Effector CD4-positive, alpha-beta T cell (primary cell): ENCODE results near the gene NFATC3.

ENCODE experiments used
- DNase-seq: peaks from one replicate; pipeline ENCODE4 v3.0.0-alpha.2; 2020
- total RNA-seq: gene quantifications from one replicate; lab custom pipeline; 2026; lab: John Stamatoyannopoulos, UW

Gene NFATC3
- 167 reads per million, percentile 90 among the genes with 10 or more reads in this experiment for total RNA-seq

DNA sequence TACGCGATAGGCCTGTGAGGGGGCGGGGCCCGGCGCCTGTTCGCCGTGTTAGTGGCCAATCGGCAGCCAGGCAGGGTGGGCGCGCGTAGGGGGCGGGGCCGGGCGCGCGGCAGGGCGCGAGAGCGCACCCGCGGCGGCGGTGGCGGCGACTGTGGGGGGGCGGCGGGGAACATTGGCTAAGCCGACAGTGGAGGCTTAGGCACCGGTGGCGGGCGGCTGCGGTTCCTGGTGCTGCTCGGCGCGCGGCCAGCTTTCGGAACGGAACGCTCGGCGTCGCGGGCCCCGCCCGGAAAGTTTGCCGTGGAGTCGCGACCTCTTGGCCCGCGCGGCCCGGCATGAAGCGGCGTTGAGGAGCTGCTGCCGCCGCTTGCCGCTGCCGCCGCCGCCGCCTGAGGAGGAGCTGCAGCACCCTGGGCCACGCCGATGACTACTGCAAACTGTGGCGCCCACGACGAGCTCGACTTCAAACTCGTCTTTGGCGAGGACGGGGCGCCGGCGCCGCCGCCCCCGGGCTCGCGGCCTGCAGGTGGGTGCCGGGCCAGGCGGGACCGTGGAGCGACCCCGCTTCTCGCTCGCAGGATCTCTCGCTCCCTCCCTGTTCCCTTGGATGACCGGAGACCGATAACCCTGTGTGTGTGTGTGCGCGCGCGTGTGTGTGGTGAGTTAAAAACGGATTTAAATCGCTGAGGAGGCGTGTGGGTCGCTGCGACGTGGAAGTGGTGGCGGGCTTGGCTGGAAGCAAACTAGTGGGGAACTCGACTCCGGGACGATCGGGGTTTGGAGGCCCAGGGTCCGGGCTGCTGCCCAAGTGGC lies at the start of gene NFATC3:
TSS of gene NFATC3 (plus strand) at position 112 of the 813 bp plus-strand sequence. CDS start at position 424, 312 bp downstream.
- DNase-seq = peak; percentile 97

DNA sequence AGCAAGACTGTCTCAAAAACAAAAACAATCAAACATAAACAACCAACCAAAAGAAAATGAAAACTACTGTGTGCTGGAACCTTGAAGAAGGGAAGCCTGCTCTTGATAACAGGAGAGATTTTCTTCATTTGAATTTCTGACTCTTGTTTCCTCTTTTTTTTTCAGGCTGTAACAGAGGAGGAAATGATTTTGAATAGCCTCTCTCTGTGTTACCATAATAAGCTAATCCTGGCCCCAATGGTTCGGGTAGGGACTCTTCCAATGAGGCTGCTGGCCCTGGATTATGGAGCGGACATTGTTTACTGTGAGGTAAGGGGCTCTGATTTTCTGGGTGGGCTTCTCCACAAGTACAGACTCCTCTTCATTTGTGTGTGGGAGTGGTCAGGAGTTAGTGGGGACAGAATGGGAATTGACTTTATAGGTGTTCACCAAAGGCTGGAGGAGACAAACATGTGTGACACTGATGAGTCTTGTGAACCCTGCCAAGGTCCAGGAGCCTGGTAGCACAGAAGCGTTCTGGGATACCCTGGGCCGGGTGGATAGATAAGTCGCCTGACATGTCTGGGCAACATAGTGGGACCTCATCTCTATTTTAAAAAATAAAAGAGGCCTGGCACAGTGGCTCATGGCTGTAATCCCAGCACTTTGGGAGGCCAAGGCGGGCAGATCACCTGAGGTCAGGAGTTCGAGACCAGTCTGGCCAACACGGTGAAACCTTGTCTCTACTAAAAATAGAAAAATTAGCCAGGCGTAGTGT lies 47.2 kb upstream of the NFATC3 start:
- DNase-seq = no peak

DNA sequence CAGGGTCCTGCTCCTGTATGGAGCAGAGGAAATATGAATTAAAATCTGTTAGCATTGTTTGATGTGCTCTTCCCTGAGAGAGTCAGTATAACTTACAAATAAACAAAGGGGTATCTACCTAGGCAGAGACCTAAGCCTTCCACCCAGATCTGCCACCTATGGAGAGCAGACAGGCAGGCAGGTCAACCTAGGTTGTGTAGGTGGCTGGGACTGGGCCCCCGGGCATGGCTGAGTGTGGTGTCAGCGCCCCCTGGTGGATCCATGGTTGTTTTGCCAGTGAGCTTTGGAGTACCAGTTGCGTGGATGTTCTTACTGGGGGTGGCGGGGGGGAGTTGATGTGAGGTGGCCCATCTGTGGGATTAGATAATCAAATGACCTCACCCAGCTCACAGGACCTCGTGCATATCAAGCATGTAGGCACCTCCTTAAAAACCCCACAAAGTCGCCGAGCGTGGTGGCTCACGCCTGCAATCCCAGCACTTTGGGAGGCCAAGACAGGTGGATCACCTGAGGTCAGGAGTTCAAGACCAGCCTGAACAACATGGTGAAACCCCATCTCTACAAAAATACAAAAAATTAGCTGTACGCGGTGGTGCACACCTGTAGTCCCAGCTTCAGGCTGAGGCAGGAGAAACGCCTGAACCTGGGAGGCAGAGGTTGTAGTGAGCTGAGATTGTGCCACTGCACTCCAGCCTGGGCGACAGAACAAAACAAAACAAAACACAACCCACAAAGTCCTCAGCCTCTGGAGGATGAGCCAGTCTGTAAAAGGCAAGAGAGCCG lies 44.5 kb upstream of the NFATC3 start:
- peak; percentile 87 for DNase-seq

DNA sequence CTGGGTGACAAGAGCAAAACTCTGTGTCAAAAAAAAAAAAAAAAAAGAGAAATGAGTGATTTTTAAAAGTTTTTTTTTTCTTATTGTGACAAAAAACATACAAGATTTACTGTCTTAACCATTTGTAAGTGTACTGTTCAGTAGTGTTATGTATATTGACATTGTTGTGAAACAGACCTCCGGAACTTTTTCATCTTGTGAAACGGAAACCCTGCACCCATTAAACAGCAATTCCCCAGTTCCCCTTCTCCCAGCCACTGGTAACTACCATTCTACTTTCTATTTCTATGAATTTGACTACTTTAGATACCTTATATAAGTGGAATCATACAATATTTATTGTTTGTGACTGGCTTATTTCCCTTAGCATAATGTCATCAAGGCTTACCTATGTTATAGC lies 43.4 kb upstream of the NFATC3 start:
- no peak for DNase-seq

- no peak for DNase-seq
These were observed 39.1 kb upstream of the NFATC3 start for GRCh38 chr16:68046106-68046505.

DNA sequence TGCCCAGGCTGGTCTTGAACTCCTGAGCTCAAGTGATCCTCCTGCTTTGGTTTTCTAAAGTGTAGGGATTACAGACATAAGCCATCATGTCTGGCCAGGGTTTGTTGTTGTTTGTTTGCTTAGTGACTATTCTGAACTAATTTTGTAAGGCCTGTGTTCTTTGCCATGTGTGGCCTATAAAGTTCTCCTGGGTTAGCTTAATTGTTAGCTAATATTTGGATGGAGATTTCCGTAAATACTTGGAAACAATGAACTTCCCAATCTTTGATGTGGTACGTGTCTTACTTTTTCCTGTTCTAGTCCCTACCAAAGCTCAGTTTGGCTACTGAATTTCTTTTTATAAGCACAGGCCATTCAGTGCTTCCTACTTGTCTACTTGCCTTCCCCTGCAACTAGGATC lies 37.2 kb upstream of the NFATC3 start:
- no peak for DNase-seq

DNA sequence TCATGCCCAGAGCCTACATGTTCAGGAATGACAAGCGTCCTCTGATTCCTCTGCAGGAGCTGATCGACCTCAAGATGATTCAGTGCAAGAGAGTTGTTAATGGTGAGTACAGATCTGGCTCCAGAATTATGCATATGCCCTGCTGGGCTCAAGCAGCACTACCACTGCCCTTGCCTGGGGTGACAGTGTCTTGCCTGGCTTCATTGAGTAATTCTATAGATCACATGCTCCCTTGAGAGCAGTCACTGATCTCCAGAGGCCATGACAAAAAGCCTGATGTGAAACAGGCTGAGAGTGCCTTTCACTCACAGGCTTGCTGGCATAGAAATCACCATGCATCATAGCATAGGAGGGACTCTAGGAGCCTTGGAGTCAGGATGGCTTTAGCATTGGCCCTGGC lies 35.7 kb upstream of the NFATC3 start:
- DNase-seq = no peak

- no peak for DNase-seq
These were observed 29.8 kb upstream of the NFATC3 start for GRCh38 chr16:68055395-68055794.

DNA sequence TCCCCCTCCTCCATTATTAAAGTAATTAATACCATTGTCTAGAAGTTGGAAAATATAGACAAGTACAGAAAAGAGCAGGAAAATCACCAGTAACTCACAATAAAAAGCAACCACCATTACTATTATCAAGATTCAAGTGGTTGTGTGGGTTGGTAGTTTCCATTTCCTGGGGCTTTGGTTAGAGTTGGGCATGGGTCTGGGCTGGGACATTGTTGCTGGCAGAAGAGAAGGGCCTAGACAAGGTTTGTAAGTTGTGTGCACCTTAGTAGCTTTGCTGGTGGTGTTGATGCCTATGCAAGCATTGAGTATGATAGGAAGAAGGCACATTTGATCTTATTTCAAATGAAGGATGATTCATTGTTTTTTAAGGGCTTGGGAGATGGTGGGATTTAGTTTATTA lies 25.4 kb upstream of the NFATC3 start:
- no peak for DNase-seq

DNA sequence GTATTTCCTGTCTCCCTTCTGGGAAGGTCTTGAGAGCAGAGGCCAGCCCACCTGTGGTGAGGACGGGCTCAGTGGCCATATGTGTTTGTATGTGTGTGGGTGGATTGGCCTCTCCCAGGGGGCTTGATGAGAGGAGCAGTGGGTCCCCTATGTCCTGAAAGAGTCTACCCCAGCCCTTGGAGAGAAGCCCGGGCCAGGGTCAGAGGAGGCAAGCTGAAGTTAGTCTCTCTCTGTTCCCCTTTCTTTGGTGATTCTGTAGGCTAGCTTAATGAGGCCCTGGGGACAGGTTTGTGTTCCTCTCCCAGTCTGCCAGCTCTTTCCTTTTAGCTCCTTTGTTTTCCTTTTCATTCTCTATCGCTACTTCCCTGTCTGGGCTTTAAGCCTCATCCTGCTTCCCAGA lies 23.8 kb upstream of the NFATC3 start:
- DNase-seq = no peak

GRCh38 chr16:68062910-68063393 lies 22.2 kb upstream of the NFATC3 start:
- DNase-seq = no peak

DNA sequence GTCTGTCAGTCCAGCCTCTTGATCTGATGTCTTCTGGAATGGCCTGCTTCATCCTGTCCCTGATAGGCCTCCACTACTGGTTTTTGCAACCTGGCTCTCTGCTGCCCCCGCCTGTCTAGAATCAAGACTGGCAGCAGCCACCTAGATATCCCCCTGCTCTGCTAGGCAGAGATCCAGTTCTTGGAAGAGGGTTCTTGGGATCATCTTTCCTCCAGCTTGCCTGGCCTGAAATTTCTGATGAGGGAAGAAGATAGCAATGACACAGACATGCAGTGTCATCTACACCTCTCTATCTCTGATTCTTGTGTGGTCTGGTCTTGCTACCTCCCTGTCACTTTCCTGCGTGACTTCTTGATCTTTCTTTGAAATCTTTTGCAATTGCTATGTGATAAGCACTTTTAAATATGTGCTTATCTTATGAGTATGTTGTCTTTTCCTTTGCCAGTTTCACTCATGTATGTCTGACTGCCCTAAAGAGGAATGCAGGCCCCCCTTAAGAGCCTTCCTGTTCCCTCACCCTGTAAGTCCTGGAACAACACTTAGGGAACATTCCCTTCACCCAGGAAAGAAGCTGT lies 20.3 kb upstream of the NFATC3 start:
- peak; percentile 59 for DNase-seq

- no peak for DNase-seq
These were observed 19.4 kb upstream of the NFATC3 start for GRCh38 chr16:68065716-68066305.

DNA sequence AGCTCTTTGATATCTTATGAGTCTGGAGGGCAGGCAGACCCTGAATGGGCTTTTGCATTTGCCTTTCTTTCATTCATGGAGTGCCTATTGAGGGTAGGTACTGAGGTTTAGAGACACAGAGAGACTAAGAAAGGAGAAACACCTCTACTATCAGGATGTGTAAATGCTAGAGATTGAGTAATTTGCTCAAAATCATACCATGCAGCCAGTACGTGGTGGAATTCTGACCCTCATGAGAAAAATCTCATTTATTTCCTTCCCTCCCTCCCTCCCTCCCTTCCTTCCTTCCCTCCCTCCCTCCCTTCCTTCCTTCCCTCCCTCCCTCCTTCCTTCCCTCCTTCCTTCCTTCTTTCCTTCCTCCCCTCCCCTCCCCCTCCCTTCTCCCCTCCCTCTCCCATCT lies 18.4 kb upstream of the NFATC3 start:
- no peak for DNase-seq

DNA sequence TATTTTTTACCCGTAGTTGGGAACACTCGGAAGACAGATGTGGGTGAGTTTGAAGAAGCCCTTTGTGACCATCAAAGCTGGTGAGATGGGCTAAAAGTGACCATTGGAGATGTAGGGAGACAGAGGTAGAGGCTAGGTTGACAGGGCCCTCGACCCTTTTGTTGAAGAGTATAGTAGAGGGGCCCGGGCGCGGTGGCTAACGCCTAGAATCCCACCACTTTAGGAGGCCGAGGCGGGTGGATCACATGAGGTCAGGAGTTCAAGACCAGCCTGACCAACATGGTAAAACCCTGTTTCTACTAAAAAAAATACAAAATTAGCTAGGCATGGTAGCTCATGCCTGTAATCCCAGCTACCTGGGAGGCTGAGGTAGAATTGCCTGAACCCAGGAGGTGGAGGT lies 16.2 kb upstream of the NFATC3 start:
- no peak for DNase-seq

GRCh38 chr16:68069511-68070248 lies 15.5 kb upstream of the NFATC3 start:
- peak; percentile 35 for DNase-seq

DNA sequence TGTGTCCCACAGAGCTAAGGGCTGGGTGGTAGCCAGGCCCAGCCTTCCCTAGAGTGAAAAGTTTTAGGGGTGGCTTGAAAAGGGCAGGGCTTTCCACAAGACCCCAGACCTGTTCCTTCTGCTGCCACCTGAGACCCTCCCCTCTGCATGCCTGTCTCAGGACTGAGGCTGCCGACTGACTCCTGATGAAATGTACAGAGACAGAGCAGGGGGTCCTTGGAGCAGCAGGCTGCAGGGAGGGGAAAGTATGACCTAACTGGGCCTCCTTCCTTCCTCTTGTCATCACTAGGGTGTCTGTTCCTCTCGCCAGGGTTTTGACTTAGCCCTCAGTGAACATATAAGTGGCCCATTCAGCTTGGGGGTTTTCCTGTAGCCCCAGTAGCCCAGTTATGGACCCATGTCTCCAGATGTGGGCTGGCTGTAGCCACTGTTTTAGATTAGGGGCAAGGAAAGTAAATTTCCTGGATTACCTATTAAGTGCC lies 14.9 kb upstream of the NFATC3 start:
- DNase-seq = no peak

- no peak for DNase-seq
These were observed 14.2 kb upstream of the NFATC3 start for GRCh38 chr16:68070806-68071517.

- no peak for DNase-seq
These were observed 13.7 kb upstream of the NFATC3 start for GRCh38 chr16:68071518-68071901.

- no peak for DNase-seq
These were observed 13.0 kb upstream of the NFATC3 start for GRCh38 chr16:68072038-68072695.
